GM18502 (cell line): Measurements from ENCODE around the gene TCHP.
"Not testable (repeated sequence)": the region's sequence is repeated elsewhere in the genome, so short reads cannot be mapped to it uniquely, and the experiment has no call there.

Source experiments
- ATAC-seq: cut with Tn5 transposase; IDR thresholded peaks from one replicate; pipeline ENCODE4 v1.9.1; 2021; ENCODE audit warnings: mild to moderate bottlenecking; ENCODE audit not compliant: unreplicated experiment, poor library complexity

Gene TCHP

GRCh38 chr12:109899783-109900751 is at the start of gene TCHP:
Gene TCHP, plus strand, starts transcription at chr12:109900274. Its CDS starts 2,753 bp downstream, at chr12:109903027.
- peak; percentile 81 for ATAC-seq

- ATAC-seq: not testable (repeated sequence)
Measured at GRCh38 chr12:109850518-109850917, 49.6 kb upstream of the TCHP start.

- no peak for ATAC-seq
Measured at GRCh38 chr12:109855377-109855776, 44.7 kb upstream of the TCHP start.

GRCh38 chr12:109857715-109858114 is 42.4 kb upstream of the TCHP start:
- no peak for ATAC-seq

- ATAC-seq: no peak
Measured at GRCh38 chr12:109858764-109859163, 41.3 kb upstream of the TCHP start.

GRCh38 chr12:109860977-109861376 is 39.1 kb upstream of the TCHP start:
- no peak for ATAC-seq

GRCh38 chr12:109861689-109862314 is 38.3 kb upstream of the TCHP start:
- ATAC-seq: no peak

GRCh38 chr12:109862491-109862890 is 37.6 kb upstream of the TCHP start:
- not testable (repeated sequence) for ATAC-seq

GRCh38 chr12:109863847-109864712 is 36.0 kb upstream of the TCHP start:
- ATAC-seq: no peak

- no peak for ATAC-seq
Measured at GRCh38 chr12:109864916-109865315, 35.2 kb upstream of the TCHP start.

- no peak for ATAC-seq
Measured at GRCh38 chr12:109868182-109869051, 31.7 kb upstream of the TCHP start.

- no peak for ATAC-seq
Measured at GRCh38 chr12:109870648-109871047, 29.4 kb upstream of the TCHP start.

- no peak for ATAC-seq
Measured at GRCh38 chr12:109871668-109872314, 28.3 kb upstream of the TCHP start.

GRCh38 chr12:109873653-109874052 is 26.4 kb upstream of the TCHP start:
- ATAC-seq: no peak

- no peak for ATAC-seq
Measured at GRCh38 chr12:109875572-109876131, 24.4 kb upstream of the TCHP start.

- no peak for ATAC-seq
Measured at GRCh38 chr12:109876406-109876805, 23.7 kb upstream of the TCHP start.

- no peak for ATAC-seq
Measured at GRCh38 chr12:109877504-109878246, 22.4 kb upstream of the TCHP start.

GRCh38 chr12:109878247-109878625 is 21.8 kb upstream of the TCHP start:
- ATAC-seq: no peak
